BLaER1 (cell line): ENCODE measurements around the gene HRK.

Experiments
- H3K27ac ChIP-seq: shearing (Covaris generic); formaldehyde crosslinking; 2 replicates; pipeline ENCODE4 v1.8.1; 2022
- H3K27me3 ChIP-seq: shearing (Covaris generic); formaldehyde crosslinking; 2 replicates; pipeline ENCODE4 v1.8.1; 2022
- H3K36me3 ChIP-seq: shearing (Covaris generic); formaldehyde crosslinking; 2 replicates; pipeline ENCODE4 v1.8.1; 2022
- H3K4me1 ChIP-seq: shearing (Covaris generic); formaldehyde crosslinking; 2 replicates; pipeline ENCODE4 v1.8.1; 2022
- H3K4me2 ChIP-seq: shearing (Covaris generic); formaldehyde crosslinking; 2 replicates; pipeline ENCODE4 v1.8.1; 2022
- H3K4me3 ChIP-seq: shearing (Covaris generic); formaldehyde crosslinking; 2 replicates; pipeline ENCODE4 v1.8.1; 2022
- H3K9ac ChIP-seq: shearing (Covaris generic); formaldehyde crosslinking; 2 replicates; pipeline ENCODE4 v1.8.1; 2022
- H3K9me3 ChIP-seq: shearing (Covaris generic); formaldehyde crosslinking; 2 replicates; pipeline ENCODE4 v1.8.1; 2022
- H4K20me1 ChIP-seq: shearing (Covaris generic); formaldehyde crosslinking; 2 replicates; pipeline ENCODE4 v1.8.1; 2022
- Cebpa-rat ChIP-seq: shearing (Covaris generic); IDR thresholded peaks from 2 replicates; pipeline ENCODE4 v1.8.1; 2022

HRK gene

DNA sequence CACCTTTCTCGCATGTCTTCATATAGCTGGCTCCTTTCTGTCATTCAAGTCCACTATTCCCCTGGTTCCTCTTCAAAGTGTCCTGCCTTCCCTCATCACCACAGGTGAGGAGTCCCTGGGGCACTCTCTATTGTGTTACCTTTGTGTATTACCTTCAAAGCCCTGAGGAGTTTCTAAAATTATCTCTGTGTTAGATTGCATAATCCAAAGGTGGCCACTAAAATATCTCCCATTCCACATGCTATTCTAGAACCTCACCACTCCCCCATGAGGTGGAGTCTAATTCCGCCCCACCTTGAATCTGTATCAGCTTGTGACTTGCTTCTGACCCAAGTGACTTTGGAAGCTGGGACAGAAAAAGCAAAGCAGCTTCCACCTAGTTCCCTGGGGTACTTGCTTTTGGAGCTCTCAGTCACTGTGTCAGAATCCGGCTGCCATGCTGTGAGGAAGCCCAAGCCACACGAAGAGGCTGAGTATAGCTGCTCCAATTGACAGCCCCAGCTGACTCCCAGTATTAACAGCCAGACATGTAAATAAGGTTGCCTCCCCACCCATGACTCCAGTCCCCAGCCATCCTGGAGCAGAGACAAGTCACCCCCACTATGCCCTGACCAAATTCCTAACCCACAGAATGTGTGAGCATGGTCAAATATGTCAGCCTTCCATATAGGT, 6.8 kb downstream of the HRK start:
- Histone ChIP-seq H3K36me3 (no peaks in the 10 kb centered on the region), H3K4me1 (peaks cover 26% of the 10 kb centered on the region), H4K20me1 (peaks cover 13% of the 10 kb centered on the region), H3K9me3 (peaks cover 10% of the 10 kb centered on the region), H3K9ac (no peak overlapping the region), H3K4me2 (no peak overlapping the region), H3K27ac (no peak overlapping the region), H3K27me3 (peaks cover 36% of the 10 kb centered on the region), H3K4me3 (no peak overlapping the region)
- TF ChIP-seq Cebpa-rat: no peak

DNA sequence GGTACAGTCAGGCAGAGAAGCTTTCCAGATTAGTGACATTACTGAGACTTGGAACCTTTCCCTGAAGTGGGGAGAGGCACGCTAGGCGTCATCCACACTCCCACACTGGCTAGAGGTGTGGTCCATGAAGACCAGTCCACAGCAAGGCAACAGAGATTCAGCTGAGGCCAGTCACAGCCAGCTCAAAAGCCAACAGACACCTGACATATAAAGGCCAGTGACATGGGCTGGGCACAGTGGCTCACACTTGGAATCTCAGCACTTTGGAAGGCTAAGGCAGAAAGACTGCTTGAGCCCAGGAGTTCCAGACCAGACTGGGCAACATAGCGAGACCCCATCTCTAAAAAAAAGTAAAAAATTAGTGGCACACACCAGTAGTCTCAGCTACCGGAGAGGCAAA, 10.9 kb downstream of the HRK start:
- TF ChIP-seq Cebpa-rat: no peak
- Histone ChIP-seq H3K27ac (no peak overlapping the region), H3K4me2 (no peak overlapping the region), H3K27me3 (no peaks in the 10 kb centered on the region), H4K20me1 (no peaks in the 10 kb centered on the region), H3K9ac (no peak overlapping the region), H3K4me1 (peaks cover 12% of the 10 kb centered on the region), H3K9me3 (peaks cover 10% of the 10 kb centered on the region), H3K4me3 (no peak overlapping the region), H3K36me3 (no peaks in the 10 kb centered on the region)

GRCh38 chr12:116867523-116867922, 13.7 kb downstream of the HRK start:
- no peak for TF ChIP-seq Cebpa-rat
- Histone ChIP-seq H4K20me1 (no peaks in the 10 kb centered on the region), H3K4me1 (0 out of 2 replicates have a peak, but pooled peaks cover 8% of the 10 kb centered on the region), H3K36me3 (no peaks in the 10 kb centered on the region), H3K4me2 (no peak overlapping the region), H3K27me3 (no peaks in the 10 kb centered on the region), H3K9me3 (no peaks in the 10 kb centered on the region), H3K27ac (no peak overlapping the region), H3K4me3 (no peak overlapping the region), H3K9ac (no peak overlapping the region)

DNA sequence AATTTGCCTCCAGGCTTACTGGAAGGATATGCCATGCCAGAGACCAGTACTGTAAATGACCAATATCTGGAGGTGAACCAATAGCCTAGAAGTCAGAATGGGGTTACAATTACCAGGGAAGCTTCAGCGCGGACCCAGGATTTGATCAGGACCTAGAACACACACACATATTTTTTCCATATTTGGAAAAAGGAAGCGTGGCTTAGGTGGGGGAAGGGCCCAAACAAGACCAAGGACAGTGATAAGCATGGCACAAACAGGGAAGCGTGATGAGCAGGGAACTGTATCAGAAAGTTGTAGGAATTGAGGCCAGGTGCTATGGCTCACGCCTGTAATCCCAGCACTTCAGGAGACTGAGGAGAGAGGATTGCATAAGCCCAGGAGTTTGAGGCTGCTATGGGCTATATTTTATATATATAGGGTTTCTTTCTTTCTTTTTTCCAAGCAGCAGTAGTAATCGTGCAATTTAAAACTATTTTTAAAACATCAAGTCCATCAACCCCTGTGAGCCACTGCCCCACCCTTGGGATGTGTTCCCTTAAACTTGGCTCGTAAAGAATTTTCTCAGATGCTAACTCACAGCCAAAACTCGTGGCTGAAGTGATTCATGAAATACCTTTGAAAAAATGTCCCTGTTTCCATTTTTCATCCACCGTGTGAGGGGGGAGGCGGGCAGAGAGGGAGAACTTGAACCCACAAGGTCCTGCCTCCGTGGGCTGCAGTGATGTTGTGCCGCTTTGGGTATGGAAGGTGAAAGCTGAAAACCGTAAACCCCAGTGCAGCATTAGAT, 16.7 kb downstream of the HRK start:
- Histone ChIP-seq H3K4me2 (0 out of 2 replicates have a peak overlapping the region, but pooled peaks have one; percentile 1), H3K9me3 (no peaks in the 10 kb centered on the region), H4K20me1 (no peaks in the 10 kb centered on the region), H3K4me1 (peaks cover 38% of the 10 kb centered on the region), H3K36me3 (no peaks in the 10 kb centered on the region), H3K27me3 (no peaks in the 10 kb centered on the region), H3K27ac (no peak overlapping the region), H3K4me3 (no peak overlapping the region), H3K9ac (no peak overlapping the region)
- no peak for TF ChIP-seq Cebpa-rat

GRCh38 chr12:116863275-116863767, 17.9 kb downstream of the HRK start:
- no peak for TF ChIP-seq Cebpa-rat
- H3K9me3 ChIP-seq: no peaks in the 10 kb centered on the region
- no peak overlapping the region for H3K4me2 ChIP-seq
- H3K9ac ChIP-seq: no peak overlapping the region
- no peak overlapping the region for H3K27ac ChIP-seq
- H3K36me3 ChIP-seq: no peaks in the 10 kb centered on the region
- no peak overlapping the region for H3K4me3 ChIP-seq
- no peaks in the 10 kb centered on the region for H3K27me3 ChIP-seq
- H3K4me1 ChIP-seq: peaks cover 50% of the 10 kb centered on the region
- no peaks in the 10 kb centered on the region for H4K20me1 ChIP-seq

DNA sequence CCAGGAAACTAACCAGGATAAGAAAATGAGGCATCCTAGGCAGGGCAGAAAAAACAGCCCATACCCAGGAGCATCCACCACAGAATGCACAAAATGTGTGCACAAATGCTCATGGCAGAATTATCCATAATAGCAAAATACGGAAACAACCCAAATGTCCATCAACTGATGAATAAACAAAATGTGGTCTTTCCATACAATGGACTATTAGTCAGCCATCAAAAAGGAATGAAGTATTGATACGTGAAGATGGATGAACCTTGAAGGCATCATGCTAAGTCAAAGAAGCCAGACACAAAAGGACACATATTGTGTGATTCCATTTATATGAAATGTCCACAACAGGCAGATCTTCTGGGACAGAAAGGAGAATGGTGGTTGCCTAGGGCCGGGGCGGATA, 19.1 kb downstream of the HRK start:
- Histone ChIP-seq H3K9me3 (no peaks in the 10 kb centered on the region), H3K27me3 (no peaks in the 10 kb centered on the region), H3K4me3 (no peak overlapping the region), H3K9ac (0 out of 2 replicates have a peak overlapping the region, but pooled peaks have one; percentile 8), H3K4me1 (peaks cover 62% of the 10 kb centered on the region), H3K4me2 (peak overlapping the region; percentile 69), H4K20me1 (no peaks in the 10 kb centered on the region), H3K36me3 (no peaks in the 10 kb centered on the region), H3K27ac (0 out of 2 replicates have a peak overlapping the region, but pooled peaks have one; percentile 37)
- no peak for TF ChIP-seq Cebpa-rat

- Histone ChIP-seq H3K27ac (no peak overlapping the region), H3K4me1 (peaks cover 63% of the 10 kb centered on the region), H3K9ac (peak overlapping the region; percentile 8; the same call in 1 of the 2 replicates), H3K4me3 (no peak overlapping the region), H3K36me3 (no peaks in the 10 kb centered on the region), H3K9me3 (no peaks in the 10 kb centered on the region), H3K27me3 (no peaks in the 10 kb centered on the region), H3K4me2 (peak overlapping the region; percentile 69), H4K20me1 (no peaks in the 10 kb centered on the region)
- TF ChIP-seq Cebpa-rat: no peak
These were observed 19.9 kb downstream of the HRK start for GRCh38 chr12:116861320-116861719.

GRCh38 chr12:116860263-116860662, 21.0 kb downstream of the HRK start:
- no peaks in the 10 kb centered on the region for H3K36me3 ChIP-seq
- no peaks in the 10 kb centered on the region for H4K20me1 ChIP-seq
- no peaks in the 10 kb centered on the region for H3K27me3 ChIP-seq
- no peak overlapping the region for H3K4me3 ChIP-seq
- H3K4me1 ChIP-seq: peaks cover 63% of the 10 kb centered on the region
- no peaks in the 10 kb centered on the region for H3K9me3 ChIP-seq
- H3K4me2 ChIP-seq: peak overlapping the region; percentile 69
- no peak overlapping the region for H3K9ac ChIP-seq
- H3K27ac ChIP-seq: no peak overlapping the region
- no peak for TF ChIP-seq Cebpa-rat

GRCh38 chr12:116859079-116859478, 22.2 kb downstream of the HRK start:
- TF ChIP-seq Cebpa-rat: no peak
- no peaks in the 10 kb centered on the region for H4K20me1 ChIP-seq
- no peaks in the 10 kb centered on the region for H3K36me3 ChIP-seq
- H3K9ac ChIP-seq: no peak overlapping the region
- no peak overlapping the region for H3K4me3 ChIP-seq
- H3K9me3 ChIP-seq: no peaks in the 10 kb centered on the region
- H3K27me3 ChIP-seq: no peaks in the 10 kb centered on the region
- peaks cover 56% of the 10 kb centered on the region for H3K4me1 ChIP-seq
- H3K4me2 ChIP-seq: peak overlapping the region; percentile 69; the same call in 1 of the 2 replicates
- H3K27ac ChIP-seq: no peak overlapping the region

GRCh38 chr12:116856729-116857128, 24.5 kb downstream of the HRK start:
- Histone ChIP-seq H3K27ac (no peak overlapping the region), H3K4me3 (no peak overlapping the region), H3K4me2 (no peak overlapping the region), H3K27me3 (no peaks in the 10 kb centered on the region), H3K9me3 (no peaks in the 10 kb centered on the region), H3K4me1 (peaks cover 61% of the 10 kb centered on the region), H4K20me1 (no peaks in the 10 kb centered on the region), H3K36me3 (no peaks in the 10 kb centered on the region), H3K9ac (no peak overlapping the region)
- TF ChIP-seq Cebpa-rat: no peak
